HFFc6 (cell line): ENCODE results near the gene LRRC1. TPM values are rescaled to one million over a fixed set of nuclear protein-coding genes. Genes with fewer than 3 reads are reported as not detected.

Experiments
- DNase-seq: peaks from one replicate; pipeline ENCODE4 v3.0.0-alpha.2; 2018
- H3K27ac Mint-ChIP-seq: 2 replicates; pipeline ENCODE4 v1.8.0; 2020; ENCODE audit warnings: mild to moderate bottlenecking, mixed read lengths
- H3K27me3 Mint-ChIP-seq: 2 replicates; pipeline ENCODE4 v1.8.0; 2021; ENCODE audit warnings: mild to moderate bottlenecking, moderate library complexity, mixed read lengths; ENCODE audit not compliant: insufficient read depth
- H3K36me3 Mint-ChIP-seq: 2 replicates; pipeline ENCODE4 v1.8.0; 2021; ENCODE audit warnings: low read depth, mixed read lengths
- H3K4me1 Mint-ChIP-seq: 2 replicates; pipeline ENCODE4 v1.8.0; 2020; ENCODE audit warnings: low read depth, mixed read lengths
- H3K4me3 Mint-ChIP-seq: 2 replicates; pipeline ENCODE4 v1.8.0; 2020; ENCODE audit warnings: mild to moderate bottlenecking, moderate library complexity, mixed read lengths
- H3K9me3 Mint-ChIP-seq: 2 replicates; pipeline ENCODE4 v1.8.0; 2020; ENCODE audit warnings: mild to moderate bottlenecking, mixed read lengths
- total RNA-seq, 6 experiments: library from RNA; stranded (reverse); fragmentation: NEBNext Ultra II Directional; extraction: Animal tissue kit (Norgen Biotek cat#: 25700); gene quantifications; 2 replicates in 1 of 6; 3 replicates in 5 of 6; pipeline ENCODE4 v1.2.3, GENCODE V29; 2021
- TF ChIP-seq, protein P1 (sequence below): fragments of 200-600 bp; sonication (generic); IDR thresholded peaks from 2 replicates; pipeline ENCODE4 v1.5.0; 2021; ENCODE audit warnings: antibody characterized with exemption, mild to moderate bottlenecking

Gene LRRC1
- total RNA-seq, 6 experiments from 2014 or later = 9.3 to 12.0 (median 10.8) TPM

DNA sequence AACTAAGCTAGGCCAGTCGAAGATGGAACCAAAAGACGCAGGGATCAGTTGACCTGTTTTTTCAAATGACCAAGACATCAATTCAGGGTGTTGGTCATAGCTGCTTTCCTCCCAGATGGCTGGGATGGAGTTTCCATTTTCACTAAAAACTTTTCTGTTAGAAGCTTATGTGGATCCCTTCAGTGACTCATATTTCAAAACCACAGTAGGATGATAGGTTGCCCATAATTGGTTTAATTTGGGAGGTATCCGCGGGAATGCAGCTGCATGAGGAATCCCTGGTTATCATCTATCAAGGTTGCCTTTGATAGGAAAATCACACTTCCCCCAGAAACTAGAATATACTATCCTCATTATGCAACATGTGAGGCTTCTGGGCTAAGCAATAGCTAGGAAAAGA, 165.5 kb downstream of the LRRC1 start:
- Mint-ChIP-seq H3K27ac (peak overlapping the region; percentile 77), H3K9me3 (no peaks in the 10 kb centered on the region), H3K36me3 (no peaks in the 10 kb centered on the region), H3K4me3 (peak overlapping the region; percentile 63), H3K4me1 (peaks cover 46% of the 10 kb centered on the region), H3K27me3 (no peaks in the 10 kb centered on the region; the same call in 1 of the 2 replicates)
- peak; percentile 67 for DNase-seq
- TF ChIP-seq, protein P1, sequence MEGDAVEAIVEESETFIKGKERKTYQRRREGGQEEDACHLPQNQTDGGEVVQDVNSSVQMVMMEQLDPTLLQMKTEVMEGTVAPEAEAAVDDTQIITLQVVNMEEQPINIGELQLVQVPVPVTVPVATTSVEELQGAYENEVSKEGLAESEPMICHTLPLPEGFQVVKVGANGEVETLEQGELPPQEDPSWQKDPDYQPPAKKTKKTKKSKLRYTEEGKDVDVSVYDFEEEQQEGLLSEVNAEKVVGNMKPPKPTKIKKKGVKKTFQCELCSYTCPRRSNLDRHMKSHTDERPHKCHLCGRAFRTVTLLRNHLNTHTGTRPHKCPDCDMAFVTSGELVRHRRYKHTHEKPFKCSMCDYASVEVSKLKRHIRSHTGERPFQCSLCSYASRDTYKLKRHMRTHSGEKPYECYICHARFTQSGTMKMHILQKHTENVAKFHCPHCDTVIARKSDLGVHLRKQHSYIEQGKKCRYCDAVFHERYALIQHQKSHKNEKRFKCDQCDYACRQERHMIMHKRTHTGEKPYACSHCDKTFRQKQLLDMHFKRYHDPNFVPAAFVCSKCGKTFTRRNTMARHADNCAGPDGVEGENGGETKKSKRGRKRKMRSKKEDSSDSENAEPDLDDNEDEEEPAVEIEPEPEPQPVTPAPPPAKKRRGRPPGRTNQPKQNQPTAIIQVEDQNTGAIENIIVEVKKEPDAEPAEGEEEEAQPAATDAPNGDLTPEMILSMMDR = no peak

- Mint-ChIP-seq H3K27me3 (no peaks in the 10 kb centered on the region), H3K27ac (peak overlapping the region; percentile 71), H3K36me3 (no peaks in the 10 kb centered on the region), H3K4me3 (peak overlapping the region; percentile 56; the same call in 1 of the 2 replicates), H3K4me1 (peaks cover 41% of the 10 kb centered on the region), H3K9me3 (no peaks in the 10 kb centered on the region)
- peak; percentile 60 for DNase-seq
- TF ChIP-seq, protein P1 = no peak
These were observed 167.0 kb downstream of the LRRC1 start for GRCh38 chr6:53961679-53962370.

DNA sequence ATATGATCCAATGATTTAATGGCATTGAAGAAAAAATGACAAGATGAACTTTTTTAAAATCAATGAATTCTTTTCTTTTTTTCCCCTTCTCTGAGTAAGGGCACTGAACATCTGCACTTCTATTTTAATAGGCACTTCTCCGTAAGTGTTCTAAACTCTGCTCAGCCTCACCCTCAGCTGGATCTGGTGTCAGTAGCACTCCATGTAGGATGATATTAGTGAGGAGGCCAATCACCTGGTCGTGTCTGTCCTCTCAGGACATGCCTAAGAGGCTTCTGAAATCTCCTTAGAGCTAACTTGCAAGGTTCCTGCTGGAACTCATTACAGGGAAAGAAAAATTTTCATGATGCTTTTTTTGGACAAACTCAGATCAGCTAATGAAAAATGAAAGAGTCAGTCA, 167.8 kb downstream of the LRRC1 start:
- no peaks in the 10 kb centered on the region for H3K27me3 Mint-ChIP-seq
- H3K9me3 Mint-ChIP-seq = no peaks in the 10 kb centered on the region
- H3K36me3 Mint-ChIP-seq = no peaks in the 10 kb centered on the region
- peak overlapping the region; percentile 71 for H3K27ac Mint-ChIP-seq
- DNase-seq = no peak
- no peak overlapping the region; the same call in 1 of the 2 replicates for H3K4me3 Mint-ChIP-seq
- TF ChIP-seq, protein P1 = no peak
- H3K4me1 Mint-ChIP-seq = peaks cover 41% of the 10 kb centered on the region

DNA sequence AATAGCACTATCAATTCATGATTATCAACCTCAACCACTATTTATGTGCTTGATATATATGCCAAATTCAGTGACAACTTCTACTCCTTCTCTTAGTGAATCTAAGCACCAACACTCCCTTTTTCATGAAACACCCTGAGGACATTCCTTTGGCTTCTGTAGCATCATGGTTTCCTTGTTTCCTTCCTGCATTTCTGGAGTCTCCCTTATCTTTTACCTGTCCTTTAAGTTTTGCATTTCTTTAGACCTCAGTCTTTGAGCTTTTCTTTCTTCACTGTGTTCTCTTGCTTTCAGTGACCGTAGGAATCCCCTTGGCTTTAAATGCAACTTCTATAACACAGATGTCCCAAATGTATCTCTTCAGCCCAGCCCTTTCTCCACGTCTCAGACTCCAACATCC, 172.6 kb downstream of the LRRC1 start:
- Mint-ChIP-seq H3K36me3 (no peaks in the 10 kb centered on the region), H3K4me3 (no peak overlapping the region), H3K9me3 (no peaks in the 10 kb centered on the region), H3K4me1 (peaks cover 17% of the 10 kb centered on the region), H3K27ac (no peak overlapping the region), H3K27me3 (no peaks in the 10 kb centered on the region)
- TF ChIP-seq, protein P1 = no peak
- DNase-seq = no peak

Other genes with a start within 250 kb of the LRRC1 start
- gene GCLC, start 249.9 kb upstream of the LRRC1 start, total RNA-seq = 10 to 100 TPM; 10.6 to 18.1 (median 16.0) TPM
- gene KLHL31, start 129.2 kb upstream of the LRRC1 start, total RNA-seq = not detected